NCI-H1092 (cell line): ENCODE data around the gene TMEM63B.
"Not testable (repeated sequence)": the region's sequence is repeated elsewhere in the genome, so short reads cannot be mapped to it uniquely, and the experiment has no call there.

Experiments
- DNase-seq: peaks from one replicate; lab custom pipeline; 2025; lab: John Stamatoyannopoulos, UW

Gene TMEM63B

DNA sequence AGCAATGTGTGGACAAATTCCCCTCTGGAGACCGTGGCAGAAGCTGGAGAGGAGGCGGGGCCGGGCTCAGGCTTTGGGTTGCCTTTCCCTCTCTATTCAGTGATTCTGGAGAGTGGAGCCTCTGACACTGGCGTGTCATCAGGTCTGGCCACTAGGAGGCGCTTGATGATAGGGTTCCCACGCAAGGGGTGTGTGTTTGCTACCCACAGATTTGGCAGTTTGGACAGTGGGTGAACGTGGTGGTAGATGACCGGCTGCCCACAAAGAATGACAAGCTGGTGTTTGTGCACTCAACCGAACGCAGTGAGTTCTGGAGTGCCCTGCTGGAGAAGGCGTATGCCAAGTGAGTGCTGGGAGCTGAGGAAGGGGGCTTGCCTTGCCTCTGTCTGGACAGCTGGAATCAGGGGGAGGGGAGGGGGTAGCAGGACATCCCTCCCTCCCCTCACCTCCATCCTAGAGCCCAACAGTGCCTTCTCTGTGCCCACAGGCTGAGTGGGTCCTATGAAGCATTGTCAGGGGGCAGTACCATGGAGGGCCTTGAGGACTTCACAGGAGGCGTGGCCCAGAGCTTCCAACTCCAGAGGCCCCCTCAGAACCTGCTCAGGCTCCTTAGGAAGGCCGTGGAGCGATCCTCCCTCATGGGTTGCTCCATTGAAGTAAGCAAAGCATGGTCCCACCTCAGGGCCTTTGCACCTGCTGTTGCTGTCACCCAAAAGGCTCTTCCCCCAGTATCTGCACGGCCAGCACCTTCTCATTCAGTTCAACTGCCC is 45.6 kb downstream of the TMEM63B start:
- DNase-seq, result peak; percentile 81

DNA sequence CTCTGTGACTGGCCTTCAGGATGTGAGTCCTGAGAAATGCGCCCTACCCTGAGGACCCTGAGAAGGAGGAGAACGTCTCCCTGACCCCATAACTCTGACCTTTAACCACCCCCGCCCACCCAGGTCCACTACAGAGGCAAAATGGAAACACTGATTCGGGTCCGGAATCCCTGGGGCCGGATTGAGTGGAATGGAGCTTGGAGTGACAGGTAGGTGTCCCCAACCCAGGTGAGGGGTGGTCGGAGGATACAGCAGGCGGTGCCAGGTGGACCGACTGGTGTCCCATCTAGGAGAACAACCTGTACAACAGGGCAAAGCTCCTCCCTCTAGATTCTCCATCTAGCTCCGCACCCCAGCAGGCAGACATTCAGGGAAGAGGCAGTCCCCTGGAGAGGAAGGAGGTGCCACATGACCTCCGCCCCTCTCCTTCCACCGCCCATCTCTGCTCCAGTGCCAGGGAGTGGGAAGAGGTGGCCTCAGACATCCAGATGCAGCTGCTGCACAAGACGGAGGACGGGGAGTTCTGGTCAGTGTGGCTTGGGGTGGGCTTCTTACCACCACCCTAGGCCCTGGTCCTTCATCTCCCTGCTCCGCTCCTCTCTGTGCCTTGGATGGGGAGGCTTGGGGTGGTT is 48.9 kb downstream of the TMEM63B start:
- DNase-seq, result no peak

DNA sequence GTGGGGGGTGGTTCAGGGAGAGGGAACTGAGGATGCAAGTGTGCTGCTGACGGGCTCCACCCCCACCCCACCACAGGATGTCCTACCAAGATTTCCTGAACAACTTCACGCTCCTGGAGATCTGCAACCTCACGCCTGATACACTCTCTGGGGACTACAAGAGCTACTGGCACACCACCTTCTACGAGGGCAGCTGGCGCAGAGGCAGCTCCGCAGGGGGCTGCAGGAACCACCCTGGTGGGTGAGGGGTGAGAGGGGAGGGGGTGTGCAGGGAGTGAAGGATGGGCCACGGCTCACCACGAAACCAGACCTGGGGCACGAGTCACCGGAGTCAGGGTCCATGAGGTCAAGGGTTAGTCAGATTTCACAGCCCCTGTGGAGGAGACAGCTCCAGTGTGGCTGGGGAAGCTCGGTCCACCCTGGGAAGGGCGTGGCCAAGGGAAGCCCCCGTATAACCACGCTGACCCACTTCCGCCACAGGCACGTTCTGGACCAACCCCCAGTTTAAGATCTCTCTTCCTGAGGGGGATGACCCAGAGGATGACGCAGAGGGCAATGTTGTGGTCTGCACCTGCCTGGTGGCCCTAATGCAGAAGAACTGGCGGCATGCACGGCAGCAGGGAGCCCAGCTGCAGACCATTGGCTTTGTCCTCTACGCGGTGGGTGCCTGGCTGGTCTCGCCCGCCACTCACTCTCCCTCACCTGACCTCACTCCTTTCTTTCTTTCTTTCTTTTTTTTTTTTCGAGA is 49.6 kb downstream of the TMEM63B start:
- DNase-seq, result no peak

DNA sequence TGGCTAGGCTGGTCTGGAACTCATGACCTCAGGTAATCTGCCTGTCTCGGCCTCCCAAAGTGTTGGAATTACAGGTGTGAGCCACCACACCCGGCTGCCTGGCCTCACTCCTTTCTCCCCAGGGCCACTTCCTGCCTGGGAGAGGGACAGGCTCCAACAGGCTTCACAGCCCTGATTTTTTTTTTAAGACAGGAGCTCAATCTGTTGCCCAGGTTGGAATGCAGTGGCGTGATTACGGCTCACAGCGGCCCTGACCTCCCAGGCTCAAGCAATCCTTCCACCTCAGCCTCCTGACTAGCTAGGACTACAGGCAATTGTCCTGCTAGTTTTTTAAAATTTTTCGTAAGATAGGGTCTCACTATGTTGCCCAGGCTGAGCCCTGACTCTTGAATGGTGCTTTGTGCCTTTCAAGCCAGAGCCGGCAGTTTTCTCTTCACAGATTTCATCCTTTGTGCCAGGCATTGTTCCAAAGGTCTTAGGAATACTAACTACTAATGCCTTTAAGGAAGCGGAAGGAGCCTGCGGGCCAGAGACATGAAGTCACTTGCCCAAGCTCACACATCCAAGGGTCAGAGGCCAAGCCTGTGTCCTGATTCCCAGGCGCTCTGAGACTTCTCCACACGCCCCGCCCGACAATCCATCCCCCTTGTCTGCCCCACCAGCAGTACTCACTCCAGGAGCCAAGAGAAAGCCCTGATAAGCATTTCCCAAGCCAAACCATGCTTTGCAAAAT is 50.5 kb downstream of the TMEM63B start:
- DNase-seq, result no peak

DNA sequence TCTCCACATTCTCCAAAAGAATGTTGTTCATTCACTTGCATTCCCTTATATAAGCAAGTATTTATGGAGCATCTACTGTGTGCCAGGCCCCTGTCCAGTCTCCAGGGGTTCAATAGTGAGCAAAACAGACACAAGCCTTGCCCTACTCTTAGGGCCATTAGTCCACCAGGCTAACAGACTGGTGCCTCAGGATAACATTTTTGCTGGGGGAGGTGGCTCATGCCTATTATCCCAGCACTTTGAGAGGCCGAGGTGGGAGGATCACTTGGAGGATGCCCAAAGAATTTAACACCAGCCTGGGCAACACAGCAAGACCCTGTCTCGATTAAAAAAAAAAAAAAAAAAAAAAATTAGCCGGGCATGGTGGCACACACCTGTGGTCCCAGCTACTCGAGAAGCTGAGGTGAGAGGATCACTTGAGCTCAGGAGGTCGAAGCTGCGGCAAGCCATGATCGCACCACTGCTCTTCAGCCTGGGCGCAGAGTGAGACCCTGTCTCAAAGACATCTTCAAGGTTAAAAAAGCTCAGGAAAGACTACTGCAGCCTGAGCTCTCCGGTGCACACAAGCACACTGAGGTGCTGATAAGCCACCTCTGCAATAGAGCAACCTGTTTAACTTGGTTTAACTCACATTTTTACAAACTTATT is 51.2 kb downstream of the TMEM63B start:
- DNase-seq, result no peak

DNA sequence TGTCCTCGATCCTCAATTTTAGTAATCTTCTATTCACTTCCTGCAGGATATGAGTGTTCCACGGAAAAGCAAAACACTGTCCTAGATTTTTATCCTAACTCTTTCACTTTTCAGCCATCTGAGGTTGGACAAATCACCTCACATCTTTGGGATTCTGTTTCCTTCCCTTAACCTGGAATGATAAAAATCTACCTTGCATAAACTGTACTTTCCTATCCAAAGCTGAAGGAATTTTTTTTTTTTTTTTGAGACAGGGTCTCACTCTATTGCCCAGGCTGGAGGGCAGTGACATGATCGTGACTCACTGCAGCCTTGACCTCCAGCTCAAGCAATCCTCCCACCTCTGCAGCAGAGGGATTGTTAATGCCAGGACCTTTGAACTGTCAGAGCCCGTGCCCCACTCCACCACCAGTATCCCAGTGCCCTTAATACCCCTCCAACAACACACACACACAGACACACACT is 51.8 kb downstream of the TMEM63B start:
- no peak for DNase-seq

DNA sequence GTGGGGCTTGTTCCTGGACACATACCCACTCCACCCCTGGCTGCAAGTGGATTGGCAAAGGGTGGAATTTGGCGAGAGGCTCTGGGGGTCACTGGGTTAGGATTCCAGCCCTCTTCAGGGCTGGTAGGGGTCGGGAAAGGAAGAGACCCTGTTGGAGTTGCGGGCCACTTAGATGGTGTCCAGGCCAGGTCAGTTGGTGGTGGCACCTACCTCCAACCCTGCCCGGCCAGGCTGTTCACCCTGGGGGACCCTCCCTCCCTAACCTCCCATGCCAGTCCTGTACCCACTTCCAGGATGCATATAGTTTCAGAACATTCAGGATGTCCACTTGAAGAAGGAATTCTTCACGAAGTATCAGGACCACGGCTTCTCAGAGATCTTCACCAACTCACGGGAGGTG is 52.3 kb downstream of the TMEM63B start:
- no peak for DNase-seq

DNA sequence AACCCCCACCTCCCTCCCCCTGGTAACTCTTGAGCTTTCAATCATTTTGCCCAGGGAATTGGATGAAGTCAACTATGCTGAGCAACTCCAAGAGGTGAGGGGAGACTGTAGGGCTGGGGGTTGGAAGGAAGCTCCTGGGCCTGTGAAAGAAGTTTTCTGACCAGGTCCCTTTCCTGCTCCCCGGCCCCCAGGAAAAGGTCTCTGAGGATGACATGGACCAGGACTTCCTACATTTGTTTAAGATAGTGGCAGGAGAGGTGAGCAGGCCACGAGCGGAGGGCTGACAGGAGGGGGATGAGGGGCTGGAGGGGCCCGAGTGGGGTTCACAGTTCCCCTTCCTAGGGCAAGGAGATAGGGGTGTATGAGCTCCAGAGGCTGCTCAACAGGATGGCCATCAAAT is 53.1 kb downstream of the TMEM63B start:
- no peak for DNase-seq

DNA sequence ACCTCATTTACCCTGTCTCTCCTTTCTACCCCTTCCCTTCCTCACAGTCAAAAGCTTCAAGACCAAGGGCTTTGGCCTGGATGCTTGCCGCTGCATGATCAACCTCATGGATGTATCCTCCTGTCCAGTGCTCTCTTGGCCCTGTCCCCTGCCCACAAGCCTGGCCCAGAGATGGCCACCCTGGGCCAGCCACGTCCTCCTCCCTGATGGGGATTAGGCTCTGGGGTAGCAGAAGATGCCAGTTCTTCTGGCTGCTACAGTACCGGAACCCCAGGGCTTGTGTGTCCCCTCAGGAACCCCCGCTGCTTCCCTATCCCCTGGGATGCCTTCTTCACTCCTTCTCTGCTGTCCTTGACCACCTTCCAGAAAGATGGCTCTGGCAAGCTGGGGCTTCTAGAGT is 53.5 kb downstream of the TMEM63B start:
- DNase-seq, result no peak

DNA sequence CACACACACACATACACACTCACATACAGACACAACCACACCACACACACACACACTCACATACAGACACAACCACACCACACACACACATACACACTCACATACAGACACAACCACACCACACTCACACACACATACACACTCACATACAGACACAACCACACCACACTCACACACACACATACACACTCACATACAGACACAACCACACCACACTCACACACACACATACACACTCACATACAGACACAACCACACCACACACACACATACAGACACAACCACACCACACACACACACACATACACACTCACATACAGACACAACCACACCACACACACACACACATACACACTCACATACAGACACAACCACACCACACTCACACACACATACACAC is 54.4 kb downstream of the TMEM63B start:
- not testable (repeated sequence) for DNase-seq

DNA sequence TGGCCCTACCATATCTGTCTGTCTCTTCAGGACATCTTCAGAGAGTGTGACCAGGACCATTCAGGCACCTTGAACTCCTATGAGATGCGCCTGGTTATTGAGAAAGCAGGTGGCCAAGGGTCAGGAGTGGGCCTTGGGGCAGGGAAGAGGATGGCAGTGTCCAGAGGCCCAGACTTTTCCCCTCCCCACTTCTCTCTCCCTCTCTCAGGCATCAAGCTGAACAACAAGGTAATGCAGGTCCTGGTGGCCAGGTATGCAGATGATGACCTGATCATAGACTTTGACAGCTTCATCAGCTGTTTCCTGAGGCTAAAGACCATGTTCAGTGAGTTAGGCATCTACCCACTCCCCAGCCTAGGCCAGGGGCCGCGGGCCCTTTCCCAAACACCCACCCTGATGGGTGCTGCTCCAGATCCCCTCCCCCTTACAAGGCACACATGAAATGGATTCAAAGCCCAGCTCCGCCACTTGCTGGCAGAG is 55.6 kb downstream of the TMEM63B start:
- DNase-seq, result no peak

DNA sequence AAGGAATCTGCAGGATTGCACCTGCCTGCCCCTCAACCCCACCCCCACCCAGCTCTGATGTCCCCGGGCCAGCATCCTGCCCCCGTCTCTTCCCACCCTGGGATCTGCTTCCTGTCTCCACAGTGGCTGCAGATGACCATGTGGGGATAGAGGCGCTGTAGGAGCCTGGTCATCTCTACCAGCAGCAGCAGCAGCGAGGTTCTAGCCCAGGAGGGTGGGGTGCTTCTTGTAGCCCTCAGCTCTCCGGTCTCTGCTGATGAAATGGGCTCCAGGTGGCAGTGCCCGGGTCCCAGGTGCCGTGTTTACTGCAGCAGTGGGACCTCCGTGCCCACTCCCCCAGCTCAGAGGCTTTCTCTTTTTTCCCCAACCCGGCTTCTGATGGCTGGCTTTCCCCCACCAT is 56.4 kb downstream of the TMEM63B start:
- DNase-seq, result no peak

DNA sequence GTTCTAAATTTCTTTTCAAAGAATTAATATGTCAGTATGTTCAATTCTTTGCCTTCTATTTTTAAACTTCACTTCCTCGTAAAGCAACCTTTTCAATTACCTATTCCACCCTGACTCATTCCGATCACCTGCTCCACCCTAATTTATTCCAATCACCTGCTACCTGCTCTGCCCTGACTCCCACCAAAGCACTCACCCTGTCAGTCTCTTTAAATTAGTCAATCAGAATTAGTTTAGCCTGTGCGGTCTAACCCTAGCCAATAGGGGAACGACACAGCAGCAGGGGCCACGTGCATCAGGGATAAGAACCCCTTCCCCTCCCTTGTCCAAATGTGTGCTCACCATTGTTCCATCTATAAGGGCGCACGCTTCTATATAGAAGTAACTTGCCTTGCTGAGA is 58.0 kb downstream of the TMEM63B start:
- DNase-seq, result not testable (repeated sequence)

DNA sequence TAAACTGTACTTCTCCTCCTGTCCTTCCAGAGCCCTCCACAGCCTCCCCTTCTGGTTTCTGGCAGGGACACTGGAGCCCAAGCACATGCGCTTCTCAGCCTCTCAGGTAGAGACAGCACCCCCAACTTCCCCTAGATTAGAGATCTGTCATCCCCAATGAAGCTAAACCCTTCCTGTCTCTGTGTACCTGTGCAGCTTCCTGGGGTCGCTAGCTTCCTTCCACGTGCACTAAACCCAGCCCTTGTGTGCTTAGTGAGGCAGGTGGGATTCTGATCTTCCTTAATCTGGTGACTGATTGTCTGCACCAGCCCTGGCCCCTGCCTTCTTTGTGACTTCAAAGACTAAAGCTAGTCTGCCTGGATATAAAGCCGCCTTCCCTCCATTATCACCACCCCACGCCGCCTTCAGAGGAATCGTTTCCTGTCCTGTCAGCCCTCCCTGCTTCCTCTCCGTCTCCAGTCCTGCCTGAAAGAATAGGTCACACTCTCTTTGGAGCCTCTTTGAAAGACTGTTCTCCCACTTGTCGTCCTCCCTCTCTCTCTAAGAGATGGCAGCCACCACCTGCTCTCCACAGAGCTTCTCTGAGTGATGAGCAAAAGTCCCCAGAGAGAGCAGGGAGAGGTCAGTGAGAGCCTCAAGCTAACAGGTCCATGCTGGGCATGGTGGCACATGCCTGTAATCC is 58.7 kb downstream of the TMEM63B start:
- no peak for DNase-seq

DNA sequence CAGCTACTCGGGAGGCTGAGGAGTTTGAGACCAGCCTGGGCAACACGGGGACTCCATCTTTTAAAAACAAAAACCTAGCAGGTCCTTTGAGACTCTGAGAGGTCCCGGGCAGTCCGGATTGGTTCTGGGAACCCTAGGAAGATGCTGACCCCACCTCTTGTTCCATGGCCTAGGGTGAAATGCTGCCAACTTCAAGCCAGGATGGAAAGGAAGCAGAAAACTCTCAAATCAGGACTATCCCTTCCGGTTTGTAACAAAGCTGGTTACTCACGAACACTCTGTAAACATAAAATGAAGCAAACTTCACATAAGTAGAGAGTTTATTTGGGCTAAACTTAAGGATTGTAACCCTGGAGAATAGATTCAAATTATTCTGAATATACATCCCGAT is 59.3 kb downstream of the TMEM63B start:
- DNase-seq, result no peak

DNA sequence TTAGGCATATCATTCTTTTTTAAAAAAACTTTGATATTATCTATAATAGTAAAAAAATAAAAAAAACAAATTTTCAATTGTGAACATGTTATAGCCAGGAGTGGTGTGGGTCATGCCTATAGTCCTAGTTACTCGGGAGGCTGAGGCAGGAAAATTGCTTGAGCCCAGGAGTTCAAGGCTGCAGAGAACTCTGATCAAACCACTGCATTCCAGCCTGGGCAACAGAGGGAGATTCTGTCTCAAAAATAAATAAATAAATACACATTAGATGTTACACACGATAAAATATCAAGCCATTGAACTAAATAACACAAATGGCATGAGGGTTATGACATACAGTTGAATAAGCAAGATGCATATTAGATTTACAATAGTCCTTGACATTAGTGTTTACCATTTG is 61.5 kb downstream of the TMEM63B start:
- no peak for DNase-seq

DNA sequence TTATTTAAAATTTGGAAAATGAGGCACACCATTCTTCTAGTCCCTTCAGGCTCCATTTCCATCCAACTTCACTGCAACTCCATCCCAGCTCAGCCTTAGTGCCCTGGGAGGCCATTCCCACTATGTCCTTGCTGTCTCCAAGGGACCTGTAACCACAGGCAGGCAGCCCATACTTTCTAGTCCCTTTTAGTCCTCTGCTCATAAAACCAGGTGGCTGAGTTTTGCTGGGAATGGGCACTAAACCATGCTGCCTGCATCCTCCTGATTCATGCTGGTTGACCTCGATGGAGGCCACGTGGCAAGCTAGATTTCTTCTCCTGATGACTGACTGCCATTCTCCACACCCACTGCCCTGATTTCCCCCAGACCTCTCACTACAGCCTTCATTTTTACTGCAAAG is 61.9 kb downstream of the TMEM63B start:
- DNase-seq, result no peak

DNA sequence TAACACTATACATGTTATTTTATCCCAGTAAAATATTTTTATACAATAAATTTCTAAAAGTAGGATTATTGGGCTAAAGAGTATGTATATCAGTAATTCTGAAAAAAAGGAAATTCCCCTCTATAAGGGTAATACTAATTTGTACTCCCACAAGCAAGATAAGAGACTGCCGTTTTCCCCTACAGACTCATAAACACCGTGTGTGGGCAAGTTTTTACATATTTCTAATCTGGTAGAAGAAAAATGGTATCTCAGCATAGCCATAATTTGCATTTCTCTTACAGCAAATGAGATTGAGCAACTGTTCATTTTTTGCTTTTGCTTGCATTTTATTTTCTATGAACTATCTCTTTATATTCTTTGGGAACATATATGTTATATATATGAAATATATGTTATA is 63.4 kb downstream of the TMEM63B start:
- DNase-seq, result no peak

DNA sequence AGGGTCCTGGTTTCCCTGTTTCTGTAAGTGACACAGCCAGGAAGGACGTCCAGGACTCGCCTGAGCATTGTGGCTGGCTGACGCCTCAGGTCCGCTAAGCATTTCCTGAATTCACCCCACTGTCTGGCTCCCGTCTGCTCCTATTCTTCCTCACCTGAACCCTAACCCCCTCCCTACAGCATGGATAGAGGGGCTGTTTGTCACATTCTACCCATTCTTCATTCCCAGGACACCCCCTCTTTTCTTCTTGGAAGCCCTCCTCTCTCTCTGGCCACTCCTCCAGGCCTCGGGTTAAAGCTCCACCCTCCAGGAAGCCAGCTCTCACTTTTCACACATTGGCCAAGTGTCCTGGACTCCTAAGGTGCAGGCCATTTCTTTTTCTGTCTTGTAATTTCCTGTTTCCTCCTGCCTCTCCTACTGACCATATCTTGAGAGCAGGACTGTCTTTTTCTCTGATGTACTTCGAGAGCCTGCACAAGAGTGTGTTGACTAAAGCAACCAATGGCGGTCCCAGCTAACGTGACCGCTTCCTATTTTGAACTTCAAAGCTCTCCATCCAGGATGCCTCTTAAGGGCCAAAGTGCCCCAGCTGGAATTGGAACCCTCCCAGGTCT is 65.2 kb downstream of the TMEM63B start:
- DNase-seq, result no peak

DNA sequence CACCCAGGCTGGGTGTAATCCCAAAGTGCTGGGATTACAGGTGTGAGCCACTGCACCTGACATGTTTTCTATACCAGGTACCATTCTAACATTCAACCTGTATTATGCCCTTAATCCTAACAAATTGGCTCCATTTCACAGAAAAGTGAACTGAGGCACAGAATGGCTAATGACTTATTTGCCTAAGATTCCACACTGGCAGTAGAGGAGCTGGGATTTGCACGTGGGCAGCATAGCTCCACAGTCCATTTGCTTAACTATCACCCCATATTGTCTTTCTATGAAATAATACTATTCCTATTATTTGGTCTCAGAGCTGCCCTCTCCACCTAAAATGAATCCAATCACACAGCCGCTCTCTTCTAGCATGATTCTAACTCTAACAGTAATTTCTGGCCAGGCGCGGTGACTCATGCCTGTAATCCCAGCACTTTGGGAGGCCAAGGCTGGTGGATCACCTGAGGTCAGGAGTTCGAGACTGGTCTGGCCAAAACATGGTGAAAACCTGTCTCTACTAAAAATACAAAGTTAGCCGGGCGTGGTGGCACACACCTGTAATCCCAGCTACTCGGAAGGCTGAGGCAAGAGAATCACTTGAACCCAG is 66.1 kb downstream of the TMEM63B start:
- no peak for DNase-seq
